Keratinocyte (primary cell): Measurements from ENCODE around the gene XK. TPM values are rescaled to one million over a fixed set of nuclear protein-coding genes. Genes with fewer than 3 reads are reported as not detected.

Experiments
- DNase-seq: peaks from one replicate; pipeline ENCODE4 v3.0.0-alpha.2; 2011; ENCODE audit warnings: low read depth, missing footprints, low spot score
- FAIRE-seq: peaks from 2 replicates; lab custom pipeline; 2011; peaks lifted over from hg19 to GRCh38; lab: Jason Lieb, UNC
- H2AFZ ChIP-seq: 2 replicates; pipeline ENCODE4 v1.6.0; 2012; ENCODE audit warnings: low read length, control low read depth, inconsistent platforms; ENCODE audit not compliant: control insufficient read depth
- H3K27ac ChIP-seq: 2 replicates; pipeline ENCODE4 v1.5.1; 2011; ENCODE audit warnings: low read length; ENCODE audit not compliant: control insufficient read depth, insufficient read depth
- H3K27me3 ChIP-seq: 3 replicates; pipeline ENCODE4 v1.6.0; 2011; ENCODE audit warnings: low read length; ENCODE audit not compliant: control insufficient read depth, insufficient read depth; ENCODE audit errors: extremely low read depth
- H3K36me3 ChIP-seq, 2 experiments: 2 replicates in 1 of 2; 3 replicates in 1 of 2; pipeline ENCODE4 v1.5.1; 2011; ENCODE audit warnings: low read length in 2 of 2, mild to moderate bottlenecking in 1 of 2; ENCODE audit not compliant: control insufficient read depth in 2 of 2, insufficient read depth in 2 of 2; ENCODE audit errors: extremely low read depth in 1 of 2
- H3K4me1 ChIP-seq: 3 replicates; pipeline ENCODE4 v1.5.1; 2011; ENCODE audit warnings: low read length; ENCODE audit not compliant: control insufficient read depth, insufficient read depth; ENCODE audit errors: extremely low read depth
- H3K4me2 ChIP-seq: 3 replicates; pipeline ENCODE4 v1.6.0; 2011; ENCODE audit warnings: low read depth, low read length; ENCODE audit not compliant: control insufficient read depth, insufficient read depth; ENCODE audit errors: extremely low read depth
- H3K4me3 ChIP-seq, 3 experiments: fragments of 200-600 bp in 1 of 3; sonication (generic) in 1 of 3; 2 replicates in 2 of 3; 3 replicates in 1 of 3; pipeline ENCODE4 v1.5.1; 2011 to 2016; ENCODE audit warnings: low read length in 3 of 3, mild to moderate bottlenecking in 3 of 3, control low read depth in 2 of 3, inconsistent platforms in 1 of 3, low read depth in 1 of 3, mixed read lengths in 1 of 3, mixed run types in 1 of 3, moderate library complexity in 1 of 3; ENCODE audit not compliant: control insufficient read depth in 2 of 3, insufficient read depth in 2 of 3; ENCODE audit errors: extremely low read depth in 1 of 3
- H3K79me2 ChIP-seq: 2 replicates; pipeline ENCODE4 v1.6.0; 2012; ENCODE audit warnings: low read length; ENCODE audit not compliant: control insufficient read depth, insufficient read depth
- H3K9ac ChIP-seq: 3 replicates; pipeline ENCODE4 v1.6.0; 2011; ENCODE audit warnings: low read length; ENCODE audit not compliant: control insufficient read depth, insufficient read depth; ENCODE audit errors: extremely low read depth
- H3K9me1 ChIP-seq: 3 replicates; pipeline ENCODE4 v1.6.0; 2011; ENCODE audit warnings: low read length; ENCODE audit not compliant: control insufficient read depth, insufficient read depth; ENCODE audit errors: extremely low read depth
- H3K9me3 ChIP-seq: 2 replicates; pipeline ENCODE4 v1.5.1; 2012; ENCODE audit warnings: low read depth, low read length; ENCODE audit not compliant: control insufficient read depth
- H4K20me1 ChIP-seq: 3 replicates; pipeline ENCODE4 v1.6.0; 2011; ENCODE audit warnings: low read length; ENCODE audit not compliant: control insufficient read depth, insufficient read depth; ENCODE audit errors: extremely low read depth
- EZH2 ChIP-seq: IDR thresholded peaks from one replicate; pipeline ENCODE4 v1.6.1; 2012; ENCODE audit warnings: inconsistent platforms, mild to moderate bottlenecking, low read length, moderate library complexity
- dilution Hi-C: fragments of 300-500 bp; cut with MboI; formaldehyde crosslinking; loops from one replicate; pipeline ENCODE4 v1.7.0; 2020; ENCODE audit warnings: low sequenced_read_pairs; ENCODE audit not compliant: extremely low pct_ligation_motif_present
- polyA plus RNA-seq, 5 experiments: library from polyadenylated mRNA; depleted of rRNA in 3 of 5; stranded (reverse) in 3 of 5; stranded (forward) in 1 of 5; unstranded in 1 of 5; fragments of >200 nt; gene quantifications; 1 replicate in 1 of 5; 2 replicates in 3 of 5; 3 replicates in 1 of 5; pipeline versions ENCODE4 v1.2.1 to v1.2.3, GENCODE V29; 2011 to 2012; ENCODE audit warnings: missing spikeins in 2 of 5, low read depth in 1 of 5, low replicate concordance in 1 of 5
- TF ChIP-seq, protein P1 (sequence below), 3 experiments: IDR thresholded peaks in 1 of 3; conservative IDR thresholded peaks in 1 of 3; optimal IDR thresholded peaks in 1 of 3; 2 replicates in 2 of 3; 3 replicates in 1 of 3; pipeline versions ENCODE3 to v1.5.1; 2011; ENCODE audit warnings: low read length in 3 of 3, mild to moderate bottlenecking in 3 of 3, moderate library complexity in 2 of 3, control low read depth in 1 of 3, inconsistent platforms in 1 of 3; ENCODE audit not compliant: insufficient read depth in 2 of 3; ENCODE audit errors: extremely low read depth in 1 of 3

Gene XK
- polyA plus RNA-seq, 1 donor (not counting 4 experiments of a cell fraction or from before 2014, with no cell fraction given) = 0.17 TPM

DNA sequence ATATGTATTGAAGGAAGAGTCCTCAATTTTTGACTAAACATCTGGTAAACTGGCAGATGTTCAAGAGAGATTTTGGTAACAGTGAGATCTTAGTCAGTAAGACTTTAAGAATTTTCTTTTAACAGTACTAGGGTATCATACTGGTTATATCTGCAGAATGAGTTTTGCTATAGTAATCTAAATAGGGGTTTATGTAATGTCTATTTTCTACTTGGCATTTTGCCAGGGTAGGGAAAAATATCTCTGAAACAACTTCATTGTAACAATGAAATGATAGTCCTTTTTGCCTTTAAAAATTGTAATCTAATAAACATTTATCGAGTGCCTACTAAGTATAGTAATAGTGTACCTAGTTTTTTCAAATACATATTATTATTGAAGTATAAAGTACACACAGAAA lies 32.1 kb downstream of the XK start:
- no peaks in the 10 kb centered on the region for H3K79me2 ChIP-seq
- no peaks in the 10 kb centered on the region for H3K9me3 ChIP-seq
- FAIRE-seq (no peak), DNase-seq (no peak)
- TF ChIP-seq, protein P1, sequence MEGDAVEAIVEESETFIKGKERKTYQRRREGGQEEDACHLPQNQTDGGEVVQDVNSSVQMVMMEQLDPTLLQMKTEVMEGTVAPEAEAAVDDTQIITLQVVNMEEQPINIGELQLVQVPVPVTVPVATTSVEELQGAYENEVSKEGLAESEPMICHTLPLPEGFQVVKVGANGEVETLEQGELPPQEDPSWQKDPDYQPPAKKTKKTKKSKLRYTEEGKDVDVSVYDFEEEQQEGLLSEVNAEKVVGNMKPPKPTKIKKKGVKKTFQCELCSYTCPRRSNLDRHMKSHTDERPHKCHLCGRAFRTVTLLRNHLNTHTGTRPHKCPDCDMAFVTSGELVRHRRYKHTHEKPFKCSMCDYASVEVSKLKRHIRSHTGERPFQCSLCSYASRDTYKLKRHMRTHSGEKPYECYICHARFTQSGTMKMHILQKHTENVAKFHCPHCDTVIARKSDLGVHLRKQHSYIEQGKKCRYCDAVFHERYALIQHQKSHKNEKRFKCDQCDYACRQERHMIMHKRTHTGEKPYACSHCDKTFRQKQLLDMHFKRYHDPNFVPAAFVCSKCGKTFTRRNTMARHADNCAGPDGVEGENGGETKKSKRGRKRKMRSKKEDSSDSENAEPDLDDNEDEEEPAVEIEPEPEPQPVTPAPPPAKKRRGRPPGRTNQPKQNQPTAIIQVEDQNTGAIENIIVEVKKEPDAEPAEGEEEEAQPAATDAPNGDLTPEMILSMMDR (optimal IDR thresholded peaks at IDR 0.05 in 1 of 3, IDR thresholded peaks at IDR 0.05 in 1 of 3, conservative IDR thresholded peaks at IDR 0.05 in 1 of 3; ENCODE audit: extremely low read depth in 1 of 3, insufficient read depth in 2 of 3, low read length in 3 of 3) = no peak
- no peak for TF ChIP-seq EZH2
- H3K27ac ChIP-seq = no peak overlapping the region
- H3K4me1 ChIP-seq = no peaks in the 10 kb centered on the region
- H4K20me1 ChIP-seq = no peaks in the 10 kb centered on the region
- no peak overlapping the region for H3K9ac ChIP-seq
- H2AFZ ChIP-seq = no peak overlapping the region
- H3K27me3 ChIP-seq = no peaks in the 10 kb centered on the region
- no peak overlapping the region for H3K4me2 ChIP-seq
- no peaks in the 10 kb centered on the region for H3K9me1 ChIP-seq
- dilution Hi-C loops = no loop called here
- no peak overlapping the region for H3K4me3 ChIP-seq
- H3K36me3 ChIP-seq = no peaks in the 10 kb centered on the region

- H3K4me2 ChIP-seq = no peak overlapping the region
- dilution Hi-C loops = no loop called here
- H3K79me2 ChIP-seq = no peaks in the 10 kb centered on the region
- no peaks in the 10 kb centered on the region for H3K4me1 ChIP-seq
- H3K27me3 ChIP-seq = no peaks in the 10 kb centered on the region
- H3K4me3 ChIP-seq = no peak overlapping the region
- H3K9ac ChIP-seq = no peak overlapping the region
- H2AFZ ChIP-seq = no peak overlapping the region
- DNase-seq (no peak), FAIRE-seq (no peak)
- TF ChIP-seq, protein P1 (optimal IDR thresholded peaks at IDR 0.05 in 1 of 3, IDR thresholded peaks at IDR 0.05 in 1 of 3, conservative IDR thresholded peaks at IDR 0.05 in 1 of 3; ENCODE audit: extremely low read depth in 1 of 3, insufficient read depth in 2 of 3, low read length in 3 of 3) = no peak
- no peak for TF ChIP-seq EZH2
- H3K9me3 ChIP-seq = no peaks in the 10 kb centered on the region
- no peaks in the 10 kb centered on the region for H3K9me1 ChIP-seq
- H3K27ac ChIP-seq = no peak overlapping the region
- no peaks in the 10 kb centered on the region for H4K20me1 ChIP-seq
- no peaks in the 10 kb centered on the region for H3K36me3 ChIP-seq
Measured at GRCh38 chrX:37722595-37722994, 37.0 kb downstream of the XK start.
